Measurements from ENCODE around the gene LRRC39. TPM values are rescaled to one million over a fixed set of nuclear protein-coding genes. Genes with fewer than 3 reads are reported as not detected.

The LRRC39 gene
- 1 to 10 TPM in 3 of 4 donors, under 1 TPM in 1; 0.35 to 2.5 (median 2.3) TPM for total RNA-seq

DNA sequence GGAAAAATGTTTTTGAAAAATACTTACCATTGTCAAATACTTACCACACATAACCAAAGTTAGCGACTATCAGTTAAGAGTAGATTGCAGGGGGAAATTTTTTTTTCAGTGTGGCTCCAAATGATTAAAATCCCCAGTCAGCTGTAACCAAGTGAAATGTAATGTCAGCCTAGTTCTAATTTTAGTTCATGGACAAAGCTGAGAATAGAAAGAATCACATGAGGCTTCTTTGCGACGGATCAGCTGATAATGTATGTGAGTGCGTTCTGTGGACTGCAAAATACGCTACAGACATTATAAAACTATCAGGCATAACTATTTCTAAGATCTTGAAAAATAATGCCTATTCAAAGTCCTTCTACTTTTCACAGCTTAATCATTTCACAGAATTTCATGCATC is at the start of gene LRRC39:
Gene LRRC39, minus strand, starts transcription at position 166 of the 400 bp plus-strand sequence. CDS start 9,740 bp downstream, outside the sequence.
- H3K27ac ChIP-seq: no peak within 1 kb of the TSS
- H3K27me3 ChIP-seq: no peaks in the 10 kb centered on the region
- H3K4me1 ChIP-seq: no peaks in the 10 kb centered on the region
- no peak for DNase-seq
- no peak within 1 kb of the TSS for H3K4me3 ChIP-seq
- H3K36me3 ChIP-seq: no peaks in the 10 kb centered on the region
- TF ChIP-seq POLR2A (IDR thresholded peaks at IDR 0.05): no peak
- TF ChIP-seq, protein P1, sequence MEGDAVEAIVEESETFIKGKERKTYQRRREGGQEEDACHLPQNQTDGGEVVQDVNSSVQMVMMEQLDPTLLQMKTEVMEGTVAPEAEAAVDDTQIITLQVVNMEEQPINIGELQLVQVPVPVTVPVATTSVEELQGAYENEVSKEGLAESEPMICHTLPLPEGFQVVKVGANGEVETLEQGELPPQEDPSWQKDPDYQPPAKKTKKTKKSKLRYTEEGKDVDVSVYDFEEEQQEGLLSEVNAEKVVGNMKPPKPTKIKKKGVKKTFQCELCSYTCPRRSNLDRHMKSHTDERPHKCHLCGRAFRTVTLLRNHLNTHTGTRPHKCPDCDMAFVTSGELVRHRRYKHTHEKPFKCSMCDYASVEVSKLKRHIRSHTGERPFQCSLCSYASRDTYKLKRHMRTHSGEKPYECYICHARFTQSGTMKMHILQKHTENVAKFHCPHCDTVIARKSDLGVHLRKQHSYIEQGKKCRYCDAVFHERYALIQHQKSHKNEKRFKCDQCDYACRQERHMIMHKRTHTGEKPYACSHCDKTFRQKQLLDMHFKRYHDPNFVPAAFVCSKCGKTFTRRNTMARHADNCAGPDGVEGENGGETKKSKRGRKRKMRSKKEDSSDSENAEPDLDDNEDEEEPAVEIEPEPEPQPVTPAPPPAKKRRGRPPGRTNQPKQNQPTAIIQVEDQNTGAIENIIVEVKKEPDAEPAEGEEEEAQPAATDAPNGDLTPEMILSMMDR (IDR thresholded peaks at IDR 0.05): no peak
- H3K9me3 ChIP-seq: no peaks in the 10 kb centered on the region

DNA sequence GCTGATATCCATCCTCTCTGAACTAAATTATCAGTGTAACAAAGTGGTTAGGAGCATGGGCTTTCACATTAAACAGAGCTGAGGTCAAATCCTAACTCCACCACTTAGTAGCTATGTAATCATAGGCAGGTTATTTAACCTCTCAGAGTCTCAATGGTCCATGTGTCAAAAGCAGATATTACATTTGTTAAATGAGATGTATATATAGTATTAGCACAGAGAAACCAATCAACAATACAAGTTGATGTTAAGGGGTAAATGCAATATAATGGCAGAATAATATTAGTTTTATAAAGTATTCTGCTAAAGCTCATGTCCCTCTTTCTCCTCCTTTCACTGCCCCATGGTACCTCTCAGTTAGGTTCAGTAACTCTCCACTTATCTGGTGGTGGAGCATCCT is 44.4 kb upstream of the LRRC39 start:
- no peak for DNase-seq
- TF ChIP-seq, protein P1 (IDR thresholded peaks at IDR 0.05): no peak
- TF ChIP-seq POLR2A (IDR thresholded peaks at IDR 0.05): no peak
- H3K27me3 ChIP-seq: no peaks in the 10 kb centered on the region
- H3K27ac ChIP-seq: no peak overlapping the region
- H3K9me3 ChIP-seq: no peaks in the 10 kb centered on the region
- no peaks in the 10 kb centered on the region for H3K4me1 ChIP-seq
- H3K4me3 ChIP-seq: no peak overlapping the region
- peaks cover 0 to 26% (median 0%) of the 10 kb centered on the region in 3 donors for H3K36me3 ChIP-seq

DNA sequence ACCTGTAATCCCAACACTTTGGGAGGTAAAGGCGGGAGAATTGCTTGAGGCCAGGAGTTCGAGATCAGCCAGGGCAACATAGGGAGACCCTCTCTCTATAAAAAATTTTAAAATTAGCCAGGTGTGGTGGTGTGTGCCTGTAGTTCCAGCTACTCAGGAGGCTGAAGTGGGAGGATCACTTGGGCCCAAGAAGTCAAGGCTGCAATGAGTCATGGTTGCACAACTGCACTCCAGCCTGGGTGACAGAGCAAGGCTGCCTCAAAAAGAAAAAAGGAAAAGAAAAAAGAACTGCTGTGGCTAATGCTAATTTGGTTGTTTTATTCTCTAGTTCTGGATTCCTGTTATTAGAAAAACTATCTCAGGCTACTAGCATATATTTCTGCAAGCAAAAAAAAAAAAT is 41.8 kb upstream of the LRRC39 start:
- H3K27me3 ChIP-seq: no peaks in the 10 kb centered on the region
- DNase-seq: no peak
- TF ChIP-seq, protein P1 (IDR thresholded peaks at IDR 0.05): no peak
- TF ChIP-seq POLR2A (IDR thresholded peaks at IDR 0.05): no peak
- no peak overlapping the region for H3K4me3 ChIP-seq
- no peaks in the 10 kb centered on the region for H3K9me3 ChIP-seq
- H3K4me1 ChIP-seq: no peaks in the 10 kb centered on the region
- H3K36me3 ChIP-seq: peaks cover 0 to 41% (median 0%) of the 10 kb centered on the region in 3 donors
- H3K27ac ChIP-seq: no peak overlapping the region

DNA sequence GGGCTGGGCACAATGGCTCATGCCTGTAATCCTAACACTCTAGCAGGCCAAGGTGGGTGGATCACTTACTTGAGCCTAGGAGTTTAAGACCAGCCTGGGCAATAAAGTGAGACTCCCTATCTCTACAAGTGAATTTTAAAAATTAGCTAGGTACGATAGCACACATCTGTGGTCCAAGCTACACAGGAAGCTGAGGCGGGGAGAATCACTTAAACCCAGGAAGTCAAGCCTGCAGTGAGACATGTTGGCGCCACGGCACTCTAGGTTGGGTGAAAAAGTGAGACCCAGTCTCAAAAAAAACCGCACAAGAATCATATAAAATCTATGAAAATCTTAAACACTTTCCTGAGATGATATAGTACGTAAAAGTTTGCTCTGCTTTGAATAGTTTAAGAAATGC is 41.4 kb upstream of the LRRC39 start:
- TF ChIP-seq POLR2A (IDR thresholded peaks at IDR 0.05): no peak
- TF ChIP-seq, protein P1 (IDR thresholded peaks at IDR 0.05): no peak
- H3K27ac ChIP-seq: no peak overlapping the region
- DNase-seq: no peak
- no peaks in the 10 kb centered on the region for H3K4me1 ChIP-seq
- H3K27me3 ChIP-seq: no peaks in the 10 kb centered on the region
- H3K4me3 ChIP-seq: no peak overlapping the region
- H3K36me3 ChIP-seq: peaks cover 0 to 45% (median 0%) of the 10 kb centered on the region in 3 donors
- H3K9me3 ChIP-seq: no peaks in the 10 kb centered on the region

DNA sequence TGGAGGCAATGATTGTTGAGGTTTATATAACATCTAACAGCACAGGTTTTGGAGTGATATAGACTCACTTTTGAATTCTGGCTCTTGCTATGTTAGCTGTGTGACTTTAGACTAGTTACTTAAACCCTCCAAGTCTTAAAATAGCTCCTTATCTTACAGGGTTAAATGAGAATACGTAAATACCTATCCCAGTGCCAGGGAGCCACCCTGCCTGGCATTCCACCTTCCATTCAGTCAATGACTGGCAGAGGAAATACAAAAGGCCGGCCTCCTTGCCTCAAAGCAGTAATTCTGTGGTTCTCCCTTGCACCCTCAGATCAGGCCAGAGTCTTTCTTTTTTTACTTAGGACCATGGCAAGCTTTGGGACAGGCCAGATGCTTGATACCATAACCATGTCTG is 39.8 kb upstream of the LRRC39 start:
- Histone ChIP-seq H3K36me3 (peaks cover 0 to 60% (median 0%) of the 10 kb centered on the region in 3 donors), H3K9me3 (no peaks in the 10 kb centered on the region), H3K27ac (no peak overlapping the region), H3K4me1 (no peaks in the 10 kb centered on the region), H3K27me3 (no peaks in the 10 kb centered on the region), H3K4me3 (no peak overlapping the region)
- TF ChIP-seq, protein P1 (IDR thresholded peaks at IDR 0.05): no peak
- no peak for TF ChIP-seq POLR2A (IDR thresholded peaks at IDR 0.05)
- no peak for DNase-seq

DNA sequence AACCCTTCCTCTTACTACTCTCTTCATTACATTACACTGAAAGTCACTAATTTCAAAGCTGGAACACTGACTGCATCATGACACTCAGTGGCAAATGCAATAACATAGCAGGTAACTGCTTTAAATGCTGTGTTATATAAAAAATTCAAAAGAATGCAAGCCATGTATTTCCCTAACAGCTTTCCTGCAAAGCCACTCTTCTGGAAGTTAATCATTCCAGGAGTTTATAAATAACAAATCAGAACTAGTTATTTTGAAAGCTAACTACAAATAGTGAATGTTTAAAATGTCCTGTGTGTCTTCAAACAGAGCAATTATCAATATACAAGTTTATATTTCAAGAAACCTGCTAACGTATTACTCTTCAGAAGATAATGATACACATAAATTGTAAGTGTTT is 37.0 kb upstream of the LRRC39 start:
- Histone ChIP-seq H3K9me3 (no peaks in the 10 kb centered on the region), H3K27me3 (no peaks in the 10 kb centered on the region), H3K27ac (no peak overlapping the region), H3K36me3 (peaks cover 0 to 68% (median 0%) of the 10 kb centered on the region in 3 donors), H3K4me3 (no peak overlapping the region), H3K4me1 (no peaks in the 10 kb centered on the region)
- DNase-seq: no peak
- TF ChIP-seq POLR2A (IDR thresholded peaks at IDR 0.05): no peak
- TF ChIP-seq, protein P1 (IDR thresholded peaks at IDR 0.05): no peak
